HepG2 (cell line): ENCODE data around the gene RWDD2A. TPM values are rescaled to one million over a fixed set of nuclear protein-coding genes. Genes with fewer than 3 reads are reported as not detected.

ENCODE experiments used
- ATAC-seq: fragments of 200-7000 bp; cut with Tn5 transposase; 3 replicates; pipeline ENCODE4 v1.9.1; 2020; ENCODE audit warnings: mild to moderate bottlenecking, moderate library complexity
- BruUV-seq: library from RNA; stranded (reverse); fragments of 400-500 nt; replicated peaks from 2 replicates; lab custom pipeline; 2021; lab: Mats Ljungman, UMichigan
- CTCF ChIA-PET: fragments of 300-600 bp; formaldehyde crosslinking; extraction: SDS; loops from one replicate; lab custom pipeline; 2021; ENCODE audit warnings: low total read pairs, inconsistent platforms, low intra/inter-chr PET ratio; lab: Yijun Ruan, JAX
- POLR2A ChIA-PET: fragments of 350-600 bp; sonication (Branson Sonifier 250); formaldehyde crosslinking; loops from one replicate; lab custom pipeline; 2020; ENCODE audit warnings: antibody characterized with exemption, inconsistent platforms; lab: Yijun Ruan, JAX
- DNase-seq: peaks from one replicate; pipeline ENCODE4 v3.0.0-alpha.2; 2015; ENCODE audit warnings: low spot score
- FAIRE-seq: peaks from 3 replicates; lab custom pipeline; 2011; peaks lifted over from hg19 to GRCh38; lab: Jason Lieb, UNC
- H2AFZ ChIP-seq: one replicate; pipeline ENCODE4 v1.6.1; 2011; ENCODE audit warnings: low read length, inconsistent platforms
- H3K27ac ChIP-seq: fragments of 300-600 bp; 3 replicates; pipeline ENCODE4 v1.8.0; 2011; ENCODE audit warnings: mixed run types, mild to moderate bottlenecking, mixed read lengths, low read length, inconsistent platforms; ENCODE audit not compliant: insufficient read depth; ENCODE audit errors: extremely low read length
- H3K27me3 ChIP-seq, 2 experiments: fragments of 200-600 bp in 1 of 2; 2 replicates in 1 of 2; 3 replicates in 1 of 2; pipeline versions ENCODE4 v1.6.0 to v1.8.0; 2011; ENCODE audit warnings: low read length in 2 of 2, mild to moderate bottlenecking in 2 of 2, moderate library complexity in 2 of 2, inconsistent platforms in 1 of 2; ENCODE audit not compliant: insufficient read depth in 2 of 2, control insufficient read depth in 1 of 2
- H3K36me3 ChIP-seq, 2 experiments: fragments of 200-600 bp in 1 of 2; replicated peaks in 1 of 2; 2 replicates in 1 of 2; 3 replicates in 1 of 2; pipeline versions ENCODE4 v1.5.1 to v1.8.0; 2011; ENCODE audit warnings: low read length in 2 of 2, inconsistent platforms in 1 of 2; ENCODE audit not compliant: insufficient read depth in 2 of 2, control insufficient read depth in 1 of 2
- H3K4me1 ChIP-seq: 2 replicates; pipeline ENCODE4 v1.5.1; 2012; ENCODE audit warnings: low read length, inconsistent platforms; ENCODE audit not compliant: insufficient read depth
- H3K4me2 ChIP-seq: 2 replicates; pipeline ENCODE4 v1.6.0; 2011; ENCODE audit warnings: low read depth, low read length, inconsistent platforms
- H3K4me3 ChIP-seq, 3 experiments: fragments of 200-600 bp in 1 of 3; sonication (generic), shearing (Covaris generic) in 1 of 3; replicated peaks in 1 of 3; 2 replicates each; pipeline ENCODE4 v1.5.1; 2011 to 2016; ENCODE audit warnings: low read length in 3 of 3, inconsistent platforms in 2 of 3, low read depth in 2 of 3, mild to moderate bottlenecking in 2 of 3, control low read depth in 1 of 3, mixed read lengths in 1 of 3; ENCODE audit not compliant: insufficient read depth in 1 of 3
- H3K79me2 ChIP-seq: one replicate; pipeline ENCODE4 v1.6.1; 2011; ENCODE audit warnings: low read length, inconsistent platforms; ENCODE audit not compliant: insufficient read depth
- H3K9ac ChIP-seq: 2 replicates; pipeline ENCODE4 v1.6.0; 2011; ENCODE audit warnings: mild to moderate bottlenecking, low read depth, low read length, inconsistent platforms; ENCODE audit not compliant: insufficient read depth
- H3K9me3 ChIP-seq: 2 replicates; pipeline ENCODE4 v1.5.1; 2012; ENCODE audit warnings: mild to moderate bottlenecking, low read length
- H4K20me1 ChIP-seq: 2 replicates; pipeline ENCODE4 v1.6.0; 2011; ENCODE audit warnings: inconsistent platforms, mild to moderate bottlenecking, low read length, moderate library complexity; ENCODE audit not compliant: insufficient read depth
- TFDP2 ChIP-seq: sonication (generic); formaldehyde crosslinking; IDR thresholded peaks from 2 replicates; pipeline ENCODE4 v1.4.0; 2020; ENCODE audit warnings: missing genetic modification reagents
- ZNF24 ChIP-seq: fragments of 450-650 bp; IDR thresholded peaks from 2 replicates; pipeline ENCODE4 v1.6.1; 2017; ENCODE audit warnings: antibody characterized with exemption, mild to moderate bottlenecking
- ZNF770 ChIP-seq: sonication (generic); formaldehyde crosslinking; IDR thresholded peaks from 2 replicates; pipeline ENCODE4 v1.5.0; 2020; ENCODE audit warnings: mild to moderate bottlenecking, missing genetic modification reagents
- WGBS: methylation state at CpG from one replicate; pipeline ENCODE4 v1.1.6; 2017; ENCODE audit warnings: low lambda C conversion rate; 5-methylcytosine and 5-hydroxymethylcytosine counted together
- in situ Hi-C: cut with HindIII; loops from 2 replicates; pipeline ENCODE4 v1.10.0; 2017; ENCODE audit warnings: low pct_unique_long_range_greater_than_20kb; ENCODE audit not compliant: extremely low pct_ligation_motif_present
- intact Hi-C: fragments of 100-400 bp; cut with micrococcal nuclease; formaldehyde crosslinking; loops from one replicate; pipeline ENCODE4 v1.10.0; 2022; ENCODE audit not compliant: unreplicated experiment
- polyA plus RNA-seq, 8 experiments: library from polyadenylated mRNA; depleted of rRNA in 3 of 8; stranded (reverse) in 7 of 8; unstranded in 1 of 8; fragments of >200 nt; fragmentation: Illumina TruSeq in 4 of 8; extraction: Trizol in 4 of 8; gene quantifications; 2 replicates each; pipeline versions ENCODE4 v1.2.1 to v1.2.3, GENCODE V29; 2011 to 2016; ENCODE audit warnings: low read depth in 4 of 8, missing spikeins in 1 of 8, mixed read lengths in 1 of 8; ENCODE audit not compliant: insufficient read depth in 1 of 8
- total RNA-seq, 5 experiments: library from RNA; depleted of rRNA; stranded (reverse); fragments of >200 nt; fragmentation: Illumina TruSeq; extraction: Trizol; gene quantifications; 2 replicates each; pipeline ENCODE4 v1.2.3, GENCODE V29; 2016; ENCODE audit warnings: low read depth in 1 of 5

Gene RWDD2A
- total and polyA plus RNA-seq, 2 of the 13 experiments (the other 11 are each of a cell fraction or from before 2014, with no cell fraction given) = 5.3 to 8.1 TPM

GRCh38 chr6:83221276-83221675 lies 28.1 kb downstream of the RWDD2A start:
- FAIRE-seq (no peak), ATAC-seq (no peak), DNase-seq (no peak)
- Histone ChIP-seq H3K27ac (no peak overlapping the region), H3K27me3 (no peaks in the 10 kb centered on the region; a peak in 1 of 5 replicates), H3K4me3 (no peak overlapping the region), H3K36me3 (no peaks in the 10 kb centered on the region), H3K79me2 (no peaks in the 10 kb centered on the region), H2AFZ (no peak overlapping the region), H4K20me1 (no peaks in the 10 kb centered on the region), H3K4me2 (no peak overlapping the region), H3K9me3 (no peaks in the 10 kb centered on the region), H3K4me1 (no peaks in the 10 kb centered on the region), H3K9ac (no peak overlapping the region)
- in situ Hi-C loops = loop anchor here (5.0 kb wide), 1 partner anchor 291 kb away; the partner anchor contains the start of gene PRSS35
- CTCF ChIA-PET = interaction anchor here (1.4 to 2.7 kb wide), 2 partner anchors 291 to 294 kb away, joined by 12 to 14 read pairs; partner anchors contain the start of gene PRSS35
- intact Hi-C loops = no loop called here
- 4% methylated on average over 1 of the region's 1 CpG for WGBS
- BruUV-seq = no TSS peak
- POLR2A ChIA-PET = no interaction called here
- no peak for TF ChIP-seq ZNF770
- TF ChIP-seq ZNF24 = no peak
- TF ChIP-seq TFDP2 (CRISPR knock-in tag) = no peak
